ENCODE results near the gene MTMR3. TPM values are rescaled to one million over a fixed set of nuclear protein-coding genes. Genes with fewer than 3 reads are reported as not detected.

MTMR3 gene
- total RNA-seq, 1 experiment from 2014 or later, result 27.3 TPM

- no TSS peak for BruUV-seq (replicated peaks)
- peaks cover 59% of the 10 kb centered on the region for H3K36me3 Mint-ChIP-seq (ENCODE audit: insufficient read depth, unreplicated experiment)
Observed at GRCh38 chr22:30020511-30020910, 137.5 kb downstream of the MTMR3 start.

GRCh38 chr22:30021338-30021737 lies 138.4 kb downstream of the MTMR3 start:
- no peak for DNase-seq
- H3K4me3 ChIP-seq (ENCODE audit: low read depth, low read length), result no peak overlapping the region
- Mint-ChIP-seq H3K36me3 (ENCODE audit: insufficient read depth, unreplicated experiment) (peaks cover 59% of the 10 kb centered on the region), H3K4me1 (ENCODE audit: low read depth, unreplicated experiment) (no peaks in the 10 kb centered on the region), H3K27me3 (ENCODE audit: insufficient read depth, unreplicated experiment) (no peaks in the 10 kb centered on the region), H3K4me3 (ENCODE audit: unreplicated experiment) (no peak overlapping the region), H3K9me3 (ENCODE audit: unreplicated experiment) (no peaks in the 10 kb centered on the region), H3K27ac (ENCODE audit: unreplicated experiment) (no peak overlapping the region)
- ChIA-PET CTCF (no interaction called here), POLR2A (no interaction called here)
- intact Hi-C loops (cut with micrococcal nuclease; ENCODE audit: unreplicated experiment), result no loop called here
- TF ChIP-seq CTCF (IDR thresholded peaks at IDR 0.05; ENCODE audit: insufficient read depth in 1 of 2, low read depth in 1 of 2, low read length in 1 of 2, severe bottlenecking in 1 of 2, unreplicated experiment in 1 of 2), result no peak
- no peaks in the 10 kb centered on the region for H3K27me3 ChIP-seq (replicated peaks; ENCODE audit: control insufficient read depth, insufficient read depth, low read length)
- peaks cover 2% of the 10 kb centered on the region for H3K36me3 ChIP-seq (ENCODE audit: control insufficient read depth, insufficient read depth, low read length)
- H3K4me1 ChIP-seq, result no peaks in the 10 kb centered on the region
- no TSS peak for BruUV-seq (replicated peaks)
- no peaks in the 10 kb centered on the region for H3K9me3 ChIP-seq

More at GRCh38 chr22:30020511-30020910, 137.5 kb downstream of the MTMR3 start:
- no peaks in the 10 kb centered on the region; the same call in 1 of the 2 replicates for H3K36me3 ChIP-seq (ENCODE audit: control insufficient read depth, insufficient read depth, low read length)
- Mint-ChIP-seq H3K4me1 (ENCODE audit: low read depth, unreplicated experiment) (no peaks in the 10 kb centered on the region), H3K9me3 (ENCODE audit: unreplicated experiment) (no peaks in the 10 kb centered on the region), H3K27me3 (ENCODE audit: insufficient read depth, unreplicated experiment) (no peaks in the 10 kb centered on the region), H3K4me3 (ENCODE audit: unreplicated experiment) (no peak overlapping the region), H3K27ac (ENCODE audit: unreplicated experiment) (no peak overlapping the region)
- ChIA-PET CTCF (no interaction called here), POLR2A (no interaction called here)
- intact Hi-C loops (cut with micrococcal nuclease; ENCODE audit: unreplicated experiment), result no loop called here
- H3K27me3 ChIP-seq (replicated peaks; ENCODE audit: control insufficient read depth, insufficient read depth, low read length), result no peaks in the 10 kb centered on the region
- no peak for TF ChIP-seq CTCF (IDR thresholded peaks at IDR 0.05; ENCODE audit: insufficient read depth in 1 of 2, low read depth in 1 of 2, low read length in 1 of 2, severe bottlenecking in 1 of 2, unreplicated experiment in 1 of 2)
- H3K4me1 ChIP-seq, result no peaks in the 10 kb centered on the region
- H3K4me3 ChIP-seq (ENCODE audit: low read depth, low read length), result no peak overlapping the region
- H3K9me3 ChIP-seq, result no peaks in the 10 kb centered on the region
- no peak for DNase-seq

GRCh38 chr22:30021881-30022619 lies 139.1 kb downstream of the MTMR3 start:
- H3K4me3 ChIP-seq (ENCODE audit: low read depth, low read length), result no peak overlapping the region
- no peaks in the 10 kb centered on the region for H3K27me3 ChIP-seq (replicated peaks; ENCODE audit: control insufficient read depth, insufficient read depth, low read length)
- H3K4me1 ChIP-seq, result no peaks in the 10 kb centered on the region
- ChIA-PET POLR2A (no interaction called here), CTCF (interaction anchor here (0.7 kb wide), 1 partner anchor 17 kb away, joined by 3 read pairs; no protein-coding TSS in a partner anchor)
- Mint-ChIP-seq H3K27me3 (ENCODE audit: insufficient read depth, unreplicated experiment) (no peaks in the 10 kb centered on the region), H3K9me3 (ENCODE audit: unreplicated experiment) (no peaks in the 10 kb centered on the region), H3K4me3 (ENCODE audit: unreplicated experiment) (no peak overlapping the region), H3K27ac (ENCODE audit: unreplicated experiment) (no peak overlapping the region), H3K4me1 (ENCODE audit: low read depth, unreplicated experiment) (no peaks in the 10 kb centered on the region), H3K36me3 (ENCODE audit: insufficient read depth, unreplicated experiment) (peaks cover 65% of the 10 kb centered on the region)
- no peaks in the 10 kb centered on the region for H3K9me3 ChIP-seq
- no peak for TF ChIP-seq CTCF (IDR thresholded peaks at IDR 0.05; ENCODE audit: insufficient read depth in 1 of 2, low read depth in 1 of 2, low read length in 1 of 2, severe bottlenecking in 1 of 2, unreplicated experiment in 1 of 2)
- DNase-seq, result no peak
- no TSS peak for BruUV-seq (replicated peaks)
- intact Hi-C loops (cut with micrococcal nuclease; ENCODE audit: unreplicated experiment), result no loop called here
- peaks cover 3% of the 10 kb centered on the region for H3K36me3 ChIP-seq (ENCODE audit: control insufficient read depth, insufficient read depth, low read length)

Data from Caco-2 (cell line).